HuH-7 (cell line): Measurements from ENCODE around the gene OR5K2.

Experiments
- DNase-seq: peaks from one replicate; pipeline ENCODE4 v3.0.0; 2011; ENCODE audit warnings: low spot score

Gene OR5K2

GRCh38 chr3:98522544-98523281, 25.2 kb downstream of the OR5K2 start, which contains the start of gene CLDND1:
CLDND1 (minus strand) TSS chr3:98522902; CDS start chr3:98521424, 1,478 bp downstream.
- DNase-seq = peak; percentile 98

DNA sequence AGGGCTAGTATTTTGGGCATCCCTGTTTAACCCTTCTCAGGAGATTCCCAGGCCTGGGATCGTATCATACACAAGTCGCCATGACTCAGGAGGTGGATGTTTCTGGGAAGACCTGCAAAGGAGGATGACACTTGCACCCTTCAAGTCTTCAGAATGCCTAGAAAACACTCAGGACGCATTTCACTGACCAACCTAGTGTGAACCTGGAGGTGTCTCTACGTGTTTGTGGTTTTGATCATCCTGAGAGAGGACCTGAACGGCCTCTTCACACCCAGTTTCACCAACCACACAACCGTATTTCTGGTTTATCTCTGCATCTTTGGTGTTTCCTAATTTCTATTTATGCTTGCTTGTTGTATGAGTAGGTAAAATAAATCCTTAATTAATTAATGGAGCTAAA, 28.0 kb downstream of the OR5K2 start:
- DNase-seq = no peak

GRCh38 chr3:98528474-98529346, 31.2 kb downstream of the OR5K2 start:
- peak; percentile 58 for DNase-seq

DNA sequence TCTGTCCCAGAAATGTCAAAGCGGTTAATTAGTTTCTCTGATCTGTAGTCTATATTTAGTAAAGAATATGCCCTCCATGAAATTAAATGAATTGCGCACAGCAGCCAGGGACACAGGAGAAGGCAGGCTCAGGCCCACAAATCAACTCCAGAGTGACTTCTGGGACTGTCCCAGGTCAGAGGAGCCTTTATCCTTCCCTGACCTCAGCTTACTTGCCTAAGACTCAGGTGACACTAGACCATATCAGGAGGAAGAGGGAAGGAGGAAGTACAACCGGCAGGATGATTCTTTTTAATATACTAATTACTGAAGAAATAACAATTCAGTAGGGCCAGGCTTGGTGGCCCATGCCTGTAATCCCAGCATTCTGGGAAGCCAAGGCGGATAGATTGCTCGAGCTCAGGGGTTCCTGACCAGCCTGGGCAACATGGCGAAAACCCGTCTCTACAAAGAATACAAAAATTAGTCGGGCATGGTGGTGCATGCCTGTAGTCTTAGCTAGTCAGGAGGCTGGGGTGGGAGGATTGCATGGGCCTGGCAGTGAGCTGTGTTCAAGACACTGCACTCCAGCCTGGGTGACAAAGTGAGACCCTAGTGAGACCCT, 32.5 kb downstream of the OR5K2 start:
- DNase-seq = no peak

DNA sequence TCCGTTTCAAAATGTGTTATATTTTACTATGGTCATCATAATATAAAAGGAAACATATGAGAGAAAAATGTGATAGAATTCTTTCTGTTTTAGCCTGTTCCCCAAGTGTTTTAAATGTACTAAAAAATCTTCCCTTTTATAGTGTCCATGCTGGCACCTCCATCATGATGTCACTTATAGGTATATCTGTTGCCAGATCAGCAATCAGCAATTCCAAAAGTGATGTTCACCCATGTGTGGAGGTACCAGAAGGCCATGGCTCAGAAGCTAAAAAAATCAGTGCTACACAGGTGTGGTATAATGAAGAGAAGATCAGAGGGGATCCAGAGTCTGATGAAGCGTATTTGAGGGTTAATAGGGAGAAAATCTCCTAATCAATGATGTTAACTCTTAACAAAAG, 33.2 kb downstream of the OR5K2 start:
- DNase-seq = no peak

- DNase-seq = no peak
Measured at GRCh38 chr3:98531622-98532274, 34.3 kb downstream of the OR5K2 start, which contains the start of gene GPR15. GPR15 (plus strand) TSS chr3:98531978; CDS start chr3:98532034, 56 bp downstream.

GRCh38 chr3:98532275-98532637, 34.8 kb downstream of the OR5K2 start:
- DNase-seq = no peak

GRCh38 chr3:98532709-98533571, 35.5 kb downstream of the OR5K2 start:
- no peak for DNase-seq

GRCh38 chr3:98534168-98534567, 36.7 kb downstream of the OR5K2 start:
- no peak for DNase-seq

DNA sequence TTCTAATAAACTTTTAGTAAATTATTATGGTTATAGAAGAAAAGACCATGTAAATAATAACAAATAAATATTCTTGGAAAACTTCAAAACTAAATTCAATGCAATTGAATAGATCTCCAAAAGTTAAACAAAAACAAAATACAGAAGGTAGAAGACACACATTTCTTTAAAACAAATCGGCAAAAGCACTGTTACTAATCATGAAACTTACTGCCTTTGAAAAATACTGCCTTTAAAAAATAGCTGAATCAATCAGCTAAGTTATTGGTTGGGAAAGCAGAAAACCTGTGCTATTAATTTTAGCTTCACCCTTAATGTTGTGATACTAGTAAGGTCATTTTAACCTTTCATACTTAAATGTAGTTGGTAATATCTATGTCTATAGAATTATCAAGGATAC, 37.3 kb downstream of the OR5K2 start:
- DNase-seq = no peak

GRCh38 chr3:98536456-98537017, 39.1 kb downstream of the OR5K2 start:
- DNase-seq = no peak

GRCh38 chr3:98540346-98540745, 42.9 kb downstream of the OR5K2 start:
- DNase-seq = no peak

DNA sequence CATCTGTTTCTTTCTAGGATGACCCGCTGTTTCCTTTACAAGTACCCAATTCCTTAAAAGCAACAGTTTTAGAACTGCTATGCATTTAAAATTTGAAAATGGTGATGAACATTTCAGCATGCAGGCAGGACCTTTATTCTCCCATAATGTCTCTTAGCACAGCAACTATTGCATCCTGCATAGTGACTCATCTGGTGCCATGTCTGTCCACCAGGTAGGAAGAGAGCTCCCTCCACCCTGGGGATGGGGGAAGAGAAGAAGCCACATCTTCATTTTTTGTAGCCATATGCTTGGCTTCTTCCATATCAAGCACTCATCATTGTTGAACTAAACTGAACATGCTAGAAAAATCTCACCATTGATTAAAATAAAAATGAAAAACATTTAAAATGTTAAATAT, 44.2 kb downstream of the OR5K2 start:
- no peak for DNase-seq

- DNase-seq = no peak
Measured at GRCh38 chr3:98542623-98543022, 45.1 kb downstream of the OR5K2 start.

- no peak for DNase-seq
Measured at GRCh38 chr3:98545940-98546339, 48.5 kb downstream of the OR5K2 start.
